ENCODE data around the gene FMNL2.

Gene FMNL2

GRCh38 chr2:152600697-152601096 is 265.7 kb downstream of the FMNL2 start:
- TF ChIP-seq POLR2AphosphoS5 (IDR thresholded peaks at IDR 0.05; ENCODE audit: borderline replicate concordance, low read depth, low read length), result no peak
- H3K36me3 ChIP-seq (ENCODE audit: insufficient read depth, low read length), result no peaks in the 10 kb centered on the region

DNA sequence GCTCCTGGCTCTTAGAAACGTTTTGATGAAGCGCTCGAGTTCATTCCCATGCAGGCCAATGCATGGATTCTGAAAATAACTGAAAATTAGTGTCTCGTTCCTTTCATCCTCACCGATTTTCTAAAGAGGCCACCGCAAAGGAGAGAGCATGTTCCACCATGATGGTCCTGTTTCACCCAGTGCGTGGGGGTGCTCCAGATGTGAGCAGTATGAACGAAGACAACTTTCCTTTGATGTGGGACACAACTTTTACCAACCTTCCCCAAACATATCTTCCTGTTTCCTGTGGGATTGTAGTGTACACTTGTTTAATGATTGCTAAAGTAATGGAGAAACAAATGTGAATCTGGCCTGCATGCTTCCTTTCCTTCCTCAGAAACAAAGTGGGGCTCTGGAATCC is 267.8 kb downstream of the FMNL2 start:
- Histone ChIP-seq H3K9ac (ENCODE audit: insufficient read length) (no peak overlapping the region), H3K9me3 (ENCODE audit: low read depth, low read length) (no peaks in the 10 kb centered on the region), H3K36me3 (ENCODE audit: insufficient read depth, low read length) (no peaks in the 10 kb centered on the region), H3K27ac (no peak overlapping the region), H3K4me3 (no peak overlapping the region)
- no peak for DNase-seq (ENCODE audit: low read depth, low spot score)
- TF ChIP-seq FOXP2 (optimal IDR thresholded peaks at IDR 0.05; ENCODE audit: control extremely low read depth, extremely low read length, insufficient read depth) (no peak), EZH2 (IDR thresholded peaks at IDR 0.05) (no peak), POLR2AphosphoS5 (IDR thresholded peaks at IDR 0.05; ENCODE audit: borderline replicate concordance, low read depth, low read length) (no peak)

More at GRCh38 chr2:152600697-152601096, 265.7 kb downstream of the FMNL2 start:
- no peak for DNase-seq (ENCODE audit: low read depth, low spot score)
- Histone ChIP-seq H3K9ac (ENCODE audit: insufficient read length) (no peak overlapping the region), H3K27ac (no peak overlapping the region), H3K4me3 (no peak overlapping the region), H3K9me3 (ENCODE audit: low read depth, low read length) (no peaks in the 10 kb centered on the region)

GRCh38 chr2:152603166-152603565 is 268.2 kb downstream of the FMNL2 start:
- no peak for DNase-seq (ENCODE audit: low read depth, low spot score)
- TF ChIP-seq POLR2AphosphoS5 (IDR thresholded peaks at IDR 0.05; ENCODE audit: borderline replicate concordance, low read depth, low read length) (no peak), EZH2 (IDR thresholded peaks at IDR 0.05) (no peak), FOXP2 (optimal IDR thresholded peaks at IDR 0.05; ENCODE audit: control extremely low read depth, extremely low read length, insufficient read depth) (no peak)
- no peaks in the 10 kb centered on the region for H3K9me3 ChIP-seq (ENCODE audit: low read depth, low read length)
- no peak overlapping the region for H3K9ac ChIP-seq (ENCODE audit: insufficient read length)
- no peak overlapping the region for H3K4me3 ChIP-seq
- no peak overlapping the region for H3K27ac ChIP-seq
- H3K36me3 ChIP-seq (ENCODE audit: insufficient read depth, low read length), result no peaks in the 10 kb centered on the region

DNA sequence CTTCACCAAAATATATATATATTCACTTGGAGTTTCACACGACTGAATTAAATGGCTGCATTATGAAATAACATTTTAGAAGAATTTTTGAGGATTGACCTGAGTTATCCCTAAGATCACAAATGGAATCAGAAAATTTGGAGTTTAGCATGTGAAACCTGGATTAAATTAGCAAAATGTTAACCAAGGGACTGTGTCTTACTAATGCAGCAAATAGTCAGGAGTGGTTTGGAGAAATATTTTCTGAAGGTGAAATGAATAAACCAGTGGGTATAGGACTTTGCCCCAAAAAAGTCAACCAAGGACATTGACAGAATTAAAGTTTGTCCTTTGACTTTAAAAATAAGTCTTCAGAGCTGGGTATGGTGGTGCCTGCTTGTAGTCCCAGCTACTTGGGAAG is 271.1 kb downstream of the FMNL2 start:
- Histone ChIP-seq H3K9ac (ENCODE audit: insufficient read length) (no peak overlapping the region), H3K36me3 (ENCODE audit: insufficient read depth, low read length) (no peaks in the 10 kb centered on the region), H3K4me3 (no peak overlapping the region), H3K27ac (0 out of 2 replicates have a peak overlapping the region, but pooled peaks have one; percentile 23), H3K9me3 (ENCODE audit: low read depth, low read length) (no peaks in the 10 kb centered on the region)
- TF ChIP-seq POLR2AphosphoS5 (IDR thresholded peaks at IDR 0.05; ENCODE audit: borderline replicate concordance, low read depth, low read length), result no peak
- no peak for TF ChIP-seq EZH2 (IDR thresholded peaks at IDR 0.05)
- no peak for TF ChIP-seq FOXP2 (optimal IDR thresholded peaks at IDR 0.05; ENCODE audit: control extremely low read depth, extremely low read length, insufficient read depth)
- DNase-seq (ENCODE audit: low read depth, low spot score), result no peak

DNA sequence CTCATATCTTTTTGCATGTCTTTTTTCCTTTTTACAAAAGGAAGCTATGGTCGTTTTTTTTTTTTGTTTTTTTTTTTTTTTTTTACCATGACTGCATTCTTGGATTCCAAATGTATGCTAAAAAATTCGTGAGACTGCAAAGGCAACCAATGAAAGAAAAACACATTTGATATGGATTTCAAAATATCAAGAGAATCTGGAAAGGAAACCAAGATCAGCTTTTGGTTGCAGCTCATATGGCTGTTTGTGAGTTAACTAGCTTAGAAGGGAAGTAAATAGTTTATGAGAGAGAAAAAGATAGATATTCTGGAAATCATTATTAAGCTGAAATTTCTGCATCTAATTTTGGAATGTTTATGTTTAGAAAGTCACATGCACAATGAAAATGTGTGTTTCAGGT is 272.0 kb downstream of the FMNL2 start:
- peak overlapping the region; percentile 54; the same call in 1 of the 2 replicates for H3K27ac ChIP-seq
- H3K36me3 ChIP-seq (ENCODE audit: insufficient read depth, low read length), result no peaks in the 10 kb centered on the region
- no peaks in the 10 kb centered on the region for H3K9me3 ChIP-seq (ENCODE audit: low read depth, low read length)
- H3K9ac ChIP-seq (ENCODE audit: insufficient read length), result peak overlapping the region; percentile 23
- TF ChIP-seq POLR2AphosphoS5 (IDR thresholded peaks at IDR 0.05; ENCODE audit: borderline replicate concordance, low read depth, low read length), result no peak
- DNase-seq (ENCODE audit: low read depth, low spot score), result no peak
- H3K4me3 ChIP-seq, result peak overlapping the region; percentile 22; the same call in 1 of the 2 replicates

- H3K9ac ChIP-seq (ENCODE audit: insufficient read length), result no peak overlapping the region
- DNase-seq (ENCODE audit: low read depth, low spot score), result no peak
- no peaks in the 10 kb centered on the region for H3K36me3 ChIP-seq (ENCODE audit: insufficient read depth, low read length)
- no peaks in the 10 kb centered on the region for H3K9me3 ChIP-seq (ENCODE audit: low read depth, low read length)
- H3K4me3 ChIP-seq, result no peak overlapping the region
- H3K27ac ChIP-seq, result no peak overlapping the region
- TF ChIP-seq EZH2 (IDR thresholded peaks at IDR 0.05) (no peak), POLR2AphosphoS5 (IDR thresholded peaks at IDR 0.05; ENCODE audit: borderline replicate concordance, low read depth, low read length) (no peak), FOXP2 (optimal IDR thresholded peaks at IDR 0.05; ENCODE audit: control extremely low read depth, extremely low read length, insufficient read depth) (no peak)
Measured at GRCh38 chr2:152607793-152608300, 272.9 kb downstream of the FMNL2 start.

- Histone ChIP-seq H3K36me3 (ENCODE audit: insufficient read depth, low read length) (no peaks in the 10 kb centered on the region), H3K9me3 (ENCODE audit: low read depth, low read length) (no peaks in the 10 kb centered on the region), H3K4me3 (no peak overlapping the region), H3K9ac (ENCODE audit: insufficient read length) (no peak overlapping the region), H3K27ac (no peak overlapping the region)
- peak; percentile 20 for DNase-seq (ENCODE audit: low read depth, low spot score)
- TF ChIP-seq POLR2AphosphoS5 (IDR thresholded peaks at IDR 0.05; ENCODE audit: borderline replicate concordance, low read depth, low read length), result no peak
- no peak for TF ChIP-seq EZH2 (IDR thresholded peaks at IDR 0.05)
- no peak for TF ChIP-seq FOXP2 (optimal IDR thresholded peaks at IDR 0.05; ENCODE audit: control extremely low read depth, extremely low read length, insufficient read depth)
Measured at GRCh38 chr2:152609154-152609553, 274.2 kb downstream of the FMNL2 start.

DNA sequence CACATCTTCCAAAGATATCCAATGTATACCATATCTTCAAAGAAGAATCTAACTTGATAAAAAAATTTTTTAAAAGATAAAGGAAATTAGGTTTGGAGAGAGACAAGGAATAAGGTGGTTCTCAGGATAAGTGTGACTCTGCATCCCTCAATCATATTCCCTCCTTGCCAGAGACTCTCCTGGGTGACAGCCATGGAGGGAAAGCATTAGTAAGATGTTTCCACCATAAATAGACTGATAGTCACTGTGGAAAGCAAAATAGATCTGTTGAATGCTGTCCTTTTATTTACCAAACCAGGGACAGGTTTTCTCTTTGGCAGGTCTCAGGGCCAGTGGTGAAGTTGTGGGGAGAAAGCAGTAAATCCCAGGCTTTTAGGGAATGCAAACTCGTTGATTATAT is 274.7 kb downstream of the FMNL2 start:
- Histone ChIP-seq H3K4me3 (no peak overlapping the region), H3K36me3 (ENCODE audit: insufficient read depth, low read length) (no peaks in the 10 kb centered on the region)

More for the DNA sequence above, 274.7 kb downstream of the FMNL2 start:
- TF ChIP-seq FOXP2 (optimal IDR thresholded peaks at IDR 0.05; ENCODE audit: control extremely low read depth, extremely low read length, insufficient read depth), result no peak
- no peak for TF ChIP-seq EZH2 (IDR thresholded peaks at IDR 0.05)
- no peak for TF ChIP-seq POLR2AphosphoS5 (IDR thresholded peaks at IDR 0.05; ENCODE audit: borderline replicate concordance, low read depth, low read length)
- Histone ChIP-seq H3K9ac (ENCODE audit: insufficient read length) (no peak overlapping the region), H3K9me3 (ENCODE audit: low read depth, low read length) (no peaks in the 10 kb centered on the region), H3K27ac (no peak overlapping the region)
- DNase-seq (ENCODE audit: low read depth, low spot score), result no peak
